Subcutaneous adipose tissue (tissue), 4 donors: Measurements from ENCODE around the gene PAGE3. TPM values are rescaled to one million over a fixed set of nuclear protein-coding genes. Genes with fewer than 3 reads are reported as not detected.

Experiments
- CTCF ChIP-seq: fragments of 450-650 bp; IDR thresholded peaks from one replicate; pipeline ENCODE4 v1.5.1; 2016; ENCODE audit warnings: low read depth, mild to moderate bottlenecking, control low read depth, antibody characterized with exemption, moderate library complexity
- total RNA-seq, 4 donors: library from RNA; depleted of rRNA; stranded (reverse); fragments of >200 nt; gene quantifications; one replicate each; pipeline ENCODE4 v1.1.0, GENCODE V29; 2016

The PAGE3 gene, protein sequence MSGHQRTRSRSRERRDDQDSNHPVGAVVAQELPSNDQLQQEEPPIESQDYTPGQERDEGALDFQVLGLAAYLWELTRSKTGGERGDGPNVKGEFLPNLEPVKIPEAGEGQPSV
- not detected for total RNA-seq

- TF ChIP-seq CTCF, result no peak
Observed at GRCh38 chrX:55264816-55265215, at the start of gene PAGE3. Gene PAGE3, minus strand, starts transcription at chrX:55264916. Its CDS starts 1,013 bp downstream, at chrX:55263903.

DNA sequence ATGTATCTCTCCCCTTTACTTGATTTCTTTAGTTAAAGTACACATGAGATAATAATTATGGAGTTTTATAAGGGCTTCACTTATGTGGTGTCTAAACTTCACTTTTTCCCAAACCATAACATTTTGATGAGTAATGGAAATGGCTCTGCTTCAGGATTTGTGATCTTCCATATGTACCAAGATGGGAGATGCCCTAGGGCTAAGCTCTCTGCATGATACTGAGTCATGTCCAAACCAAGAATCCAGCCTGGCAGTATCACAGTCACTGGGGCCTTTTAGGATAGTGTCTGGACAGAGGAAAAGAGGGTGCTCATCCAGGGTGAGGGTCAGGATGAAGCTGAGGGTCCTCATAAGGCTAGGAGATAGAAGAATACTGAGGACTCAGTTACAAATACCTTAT, 47.9 kb upstream of the PAGE3 start:
- TF ChIP-seq CTCF, result no peak

DNA sequence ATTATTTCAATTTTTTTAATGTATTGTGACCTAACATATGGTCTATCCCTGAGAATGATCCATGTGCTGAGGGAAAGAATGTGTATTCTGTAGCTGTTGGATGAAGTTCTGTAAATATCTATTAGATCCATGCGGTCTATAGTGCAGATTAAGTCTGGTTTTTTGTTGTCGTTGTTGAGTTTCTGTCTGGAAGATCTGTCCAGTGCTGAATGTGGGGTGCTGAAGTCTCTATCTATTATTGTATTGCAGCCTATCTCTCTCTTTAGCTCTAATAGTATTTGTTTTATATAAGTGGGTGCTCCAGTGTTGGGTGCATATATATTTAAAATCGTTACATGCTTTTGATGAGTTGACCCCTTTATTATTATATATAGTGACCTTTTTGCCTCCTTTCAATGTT, 26.2 kb upstream of the PAGE3 start:
- TF ChIP-seq CTCF, result no peak

- TF ChIP-seq CTCF, result no peak
Observed at GRCh38 chrX:55279832-55280231, 15.1 kb upstream of the PAGE3 start.

DNA sequence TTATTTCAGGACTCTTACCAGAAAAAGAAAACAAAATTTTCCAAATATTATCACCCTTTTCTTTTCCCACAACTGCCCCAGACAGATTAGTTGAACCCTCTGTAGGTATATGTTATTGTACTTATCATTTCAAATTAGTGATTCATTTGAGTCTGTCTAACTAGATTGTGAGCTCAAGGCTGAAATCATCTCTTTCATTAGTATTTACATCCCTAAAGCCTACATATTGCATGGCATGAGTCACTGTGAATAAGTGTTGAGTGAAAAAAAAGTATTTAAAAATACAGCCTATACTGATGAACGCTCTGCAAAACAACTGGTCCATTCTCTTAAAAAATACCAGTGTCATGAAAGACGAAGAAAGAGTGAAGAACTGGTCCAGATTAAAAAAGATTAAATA, 3.9 kb downstream of the PAGE3 start:
- TF ChIP-seq CTCF, result no peak

DNA sequence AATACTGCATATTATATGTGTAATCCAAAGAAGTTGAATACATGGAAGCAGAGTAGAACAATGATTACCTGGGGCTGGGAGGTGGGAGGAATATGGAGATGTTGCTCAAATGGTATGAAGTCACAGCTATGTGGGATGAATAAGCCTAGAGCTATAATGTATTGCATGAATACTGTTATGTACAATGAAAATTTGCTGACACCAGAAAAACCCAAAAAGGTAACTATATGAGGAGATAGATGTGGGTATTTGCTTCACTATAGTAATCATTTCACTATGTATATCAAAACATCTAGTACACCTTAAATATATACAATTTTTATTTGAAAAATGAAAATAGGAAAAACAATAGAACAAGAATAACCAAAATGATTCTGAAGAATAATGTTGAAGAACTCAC, 11.2 kb downstream of the PAGE3 start:
- TF ChIP-seq CTCF, result no peak

DNA sequence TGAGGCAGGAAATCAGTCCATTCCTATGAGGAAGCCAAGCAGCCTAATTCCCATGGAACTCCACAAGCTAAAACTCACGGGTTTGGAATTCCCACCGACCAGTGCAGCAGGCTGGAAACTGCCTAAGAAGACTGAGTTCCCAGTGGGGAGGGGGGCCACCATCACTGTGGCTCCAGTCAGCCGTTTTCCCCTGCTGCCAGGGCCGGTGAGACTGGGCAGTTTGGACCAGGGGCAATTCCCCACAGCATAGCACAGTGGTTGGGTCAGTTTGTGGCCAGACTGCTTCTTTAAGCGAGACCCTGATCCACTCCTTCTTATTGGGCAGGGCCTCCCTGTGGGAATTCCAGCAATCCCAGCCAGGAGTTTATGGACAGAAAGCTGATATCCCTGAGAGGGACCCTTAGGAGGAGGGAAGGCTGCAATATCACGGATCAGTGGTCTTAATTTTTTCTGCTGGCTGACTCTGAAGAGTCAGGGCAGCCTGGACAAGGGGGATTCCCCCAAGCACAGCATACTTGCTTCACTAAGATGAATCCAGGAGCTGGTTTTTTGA, 23.9 kb downstream of the PAGE3 start:
- no peak for TF ChIP-seq CTCF
